ACC112 (cell line): Measurements from ENCODE around the gene FAM229A.

Source experiments
- H2AFZ ChIP-seq: fragments of 200-600 bp; sonication (generic); one replicate; pipeline ENCODE4 v1.6.0; 2017; ENCODE audit warnings: antibody characterized with exemption, low read length; ENCODE audit not compliant: unreplicated experiment
- H3K27ac ChIP-seq: fragments of 200-600 bp; sonication (generic); 2 replicates; pipeline ENCODE4 v1.5.1; 2014; ENCODE audit warnings: low read depth, mild to moderate bottlenecking, antibody characterized with exemption, low read length, moderate library complexity
- H3K27me3 ChIP-seq: fragments of 200-600 bp; sonication (generic); 2 replicates; pipeline ENCODE4 v1.6.1; 2014; ENCODE audit warnings: mild to moderate bottlenecking, antibody characterized with exemption, low read length, moderate library complexity, mixed read lengths; ENCODE audit not compliant: insufficient read depth
- H3K36me3 ChIP-seq: fragments of 200-600 bp; sonication (generic); 2 replicates; pipeline ENCODE4 v1.6.1; 2016; ENCODE audit warnings: mild to moderate bottlenecking, antibody characterized with exemption, low read length, moderate library complexity, mixed read lengths; ENCODE audit not compliant: insufficient read depth
- H3K4me1 ChIP-seq: fragments of 200-600 bp; sonication (generic); one replicate; pipeline ENCODE4 v1.6.1; 2016; ENCODE audit warnings: low read length, mixed read lengths; ENCODE audit not compliant: insufficient read depth, unreplicated experiment, control insufficient read depth
- H3K4me3 ChIP-seq: fragments of 200-600 bp; sonication (generic); 2 replicates; pipeline ENCODE4 v1.5.1; 2014; ENCODE audit warnings: mild to moderate bottlenecking, low read depth, low read length
- H3K79me2 ChIP-seq: fragments of 200-600 bp; sonication (generic); one replicate; pipeline ENCODE4 v1.6.0; 2016; ENCODE audit warnings: low read length; ENCODE audit not compliant: control insufficient read depth, unreplicated experiment, insufficient read depth

Gene FAM229A

DNA sequence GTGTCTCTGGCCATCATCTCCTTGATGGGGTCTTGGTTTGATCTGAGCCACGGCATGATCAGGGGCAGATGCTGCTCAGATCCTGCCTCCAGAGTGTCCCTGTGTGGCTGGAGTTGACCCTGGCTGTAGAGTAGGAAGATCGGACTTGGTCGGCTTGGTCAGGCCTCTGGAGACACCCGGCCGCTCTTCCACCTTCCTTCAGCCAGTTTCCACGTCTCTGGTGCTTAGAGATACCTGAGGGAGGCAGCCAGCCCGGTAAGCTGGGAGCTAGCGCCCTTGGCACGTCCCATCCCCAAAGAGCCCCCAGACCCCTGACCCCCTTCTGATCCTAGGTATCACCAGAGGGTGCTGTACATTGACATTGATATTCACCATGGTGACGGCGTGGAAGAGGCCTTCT is 35.1 kb downstream of the FAM229A start:
- no peaks in the 10 kb centered on the region for H3K4me1 ChIP-seq
- H3K36me3 ChIP-seq = peaks cover 11% of the 10 kb centered on the region; the same call in 1 of the 2 replicates

DNA sequence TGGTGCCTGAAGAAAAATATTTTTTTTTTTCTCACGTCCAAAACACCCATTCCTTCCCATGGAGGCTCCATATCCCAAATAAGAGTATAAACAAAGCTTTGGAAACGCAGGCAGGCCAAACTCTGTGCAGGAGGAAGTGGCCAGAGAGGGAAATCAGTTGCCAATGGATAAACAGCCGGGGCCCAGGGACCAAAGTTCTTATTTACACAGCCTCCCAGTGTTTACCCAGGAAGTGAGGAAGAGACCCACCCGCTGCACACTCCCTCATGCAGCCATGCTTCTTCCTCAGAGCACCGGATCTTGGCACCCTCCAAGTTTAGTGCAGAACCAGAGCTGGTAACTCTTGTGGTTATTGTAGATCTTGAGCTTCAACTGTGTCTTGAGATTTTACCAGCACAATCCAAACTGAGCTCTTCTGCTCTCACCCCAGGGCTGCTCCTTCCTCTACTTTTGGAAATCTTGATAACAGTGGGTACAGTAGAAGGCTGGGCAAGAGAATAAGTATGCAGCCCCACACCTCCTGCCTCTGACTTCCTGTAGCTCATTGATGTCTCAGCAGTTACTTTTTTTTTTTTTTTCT is 40.5 kb downstream of the FAM229A start:
- H3K79me2 ChIP-seq = no peaks in the 10 kb centered on the region
- H3K4me3 ChIP-seq = no peak overlapping the region
- H3K27me3 ChIP-seq = no peaks in the 10 kb centered on the region
- no peak overlapping the region for H2AFZ ChIP-seq
- H3K4me1 ChIP-seq = peaks cover 9% of the 10 kb centered on the region
- peaks cover 6% of the 10 kb centered on the region; the same call in 1 of the 2 replicates for H3K36me3 ChIP-seq
- H3K27ac ChIP-seq = no peak overlapping the region

More for the DNA sequence above, 35.1 kb downstream of the FAM229A start:
- no peaks in the 10 kb centered on the region for H3K27me3 ChIP-seq
- H3K79me2 ChIP-seq = no peaks in the 10 kb centered on the region
- H3K4me3 ChIP-seq = no peak overlapping the region
- no peak overlapping the region for H3K27ac ChIP-seq
- no peak overlapping the region for H2AFZ ChIP-seq

DNA sequence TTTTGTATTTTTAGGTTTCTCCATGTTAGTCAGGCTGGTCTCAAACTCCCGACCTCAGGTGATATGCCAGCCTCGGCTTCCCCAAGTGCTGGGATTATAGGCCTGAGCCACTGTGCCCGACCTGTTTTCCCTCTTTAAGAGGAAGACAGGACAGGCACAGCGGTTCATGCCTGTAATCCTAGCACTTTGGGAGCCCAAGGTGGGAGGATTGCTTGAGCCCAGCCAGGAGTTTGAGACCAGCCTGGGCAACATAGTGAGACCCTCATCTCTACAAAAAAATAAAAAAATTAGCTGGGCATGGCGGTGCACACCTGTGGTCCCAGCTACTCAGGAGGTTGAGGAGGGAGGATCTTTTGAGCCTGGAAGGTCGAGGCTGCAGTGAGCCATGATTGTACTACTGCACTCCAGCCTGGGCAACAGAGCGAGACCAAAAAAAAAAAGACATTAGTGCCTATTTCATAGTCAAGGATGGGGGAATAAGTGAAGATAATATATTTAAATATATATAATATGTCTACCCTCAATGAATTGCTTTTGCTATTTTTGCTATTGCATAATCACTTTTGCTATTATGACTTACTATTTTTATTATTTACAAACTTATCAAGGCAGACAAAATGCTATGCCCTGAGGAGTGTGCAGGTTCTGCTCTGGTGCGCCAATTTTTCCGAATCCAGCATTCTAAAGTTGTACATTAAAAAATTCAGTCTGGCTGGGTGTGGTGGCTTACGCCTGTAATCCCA is 44.0 kb downstream of the FAM229A start:
- Histone ChIP-seq H3K79me2 (peaks cover 6% of the 10 kb centered on the region), H3K27me3 (no peaks in the 10 kb centered on the region), H3K4me1 (peaks cover 9% of the 10 kb centered on the region), H3K4me3 (no peak overlapping the region), H3K27ac (no peak overlapping the region), H3K36me3 (peaks cover 3% of the 10 kb centered on the region; the same call in 1 of the 2 replicates), H2AFZ (no peak overlapping the region)

DNA sequence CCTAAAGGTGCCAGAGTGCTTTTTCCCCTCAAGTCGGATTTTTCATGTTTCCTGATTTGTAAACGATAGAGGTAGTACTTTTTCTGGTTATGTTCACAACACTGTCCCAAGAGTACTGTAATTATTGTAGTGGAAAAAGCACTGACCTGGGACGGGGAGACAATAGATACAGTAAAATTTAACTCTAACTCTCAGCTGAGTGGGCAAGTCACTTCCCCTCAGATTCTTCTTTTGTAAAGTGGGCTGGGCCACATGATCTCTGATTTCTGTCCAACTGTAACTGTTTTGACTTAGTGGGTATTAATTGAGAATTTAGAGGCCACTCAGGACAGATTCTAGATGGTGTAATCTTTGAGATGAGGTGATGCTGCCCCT is 45.4 kb downstream of the FAM229A start:
- H3K4me3 ChIP-seq = no peak overlapping the region
- no peaks in the 10 kb centered on the region for H3K27me3 ChIP-seq
- peaks cover 3% of the 10 kb centered on the region; the same call in 1 of the 2 replicates for H3K36me3 ChIP-seq
- H3K79me2 ChIP-seq = peaks cover 9% of the 10 kb centered on the region
- no peak overlapping the region for H3K27ac ChIP-seq
- H2AFZ ChIP-seq = no peak overlapping the region
- H3K4me1 ChIP-seq = peaks cover 8% of the 10 kb centered on the region

DNA sequence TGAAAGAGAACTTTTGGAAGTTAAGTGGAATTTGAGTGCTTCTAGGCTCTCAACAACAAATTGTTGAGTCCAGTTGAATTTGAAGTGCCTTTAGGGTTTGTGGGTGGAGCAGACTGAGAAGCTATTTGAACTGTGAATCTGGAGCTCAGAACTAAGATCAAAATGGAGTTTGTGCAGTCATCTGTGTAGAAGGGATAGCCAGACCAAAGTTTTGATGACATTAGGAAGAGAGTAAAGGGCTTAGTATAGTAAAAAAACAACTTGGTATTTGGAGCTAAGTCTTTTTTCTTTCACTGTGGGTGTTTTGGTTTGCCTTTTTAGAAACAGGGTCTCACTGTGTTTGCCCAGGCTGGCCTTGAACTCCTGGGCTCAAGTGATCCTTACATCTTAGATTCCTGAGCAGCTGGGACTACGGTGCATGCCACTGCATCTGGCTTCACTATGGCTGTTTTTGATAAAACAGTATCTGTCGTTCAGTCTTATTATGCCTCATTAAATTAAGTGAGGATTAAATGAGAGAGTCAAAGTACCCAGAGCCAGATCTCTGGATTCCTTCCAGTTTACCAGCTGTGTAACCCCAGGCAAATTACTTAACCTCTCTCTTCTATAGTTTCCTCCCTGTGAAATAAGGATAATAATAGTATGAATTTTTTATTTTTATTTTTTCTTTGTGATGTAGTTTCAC is 50.4 kb downstream of the FAM229A start:
- H3K79me2 ChIP-seq = peaks cover 26% of the 10 kb centered on the region
- H3K4me3 ChIP-seq = no peak overlapping the region
- no peaks in the 10 kb centered on the region for H3K36me3 ChIP-seq
- H3K27me3 ChIP-seq = no peaks in the 10 kb centered on the region
- H2AFZ ChIP-seq = no peak overlapping the region
- H3K27ac ChIP-seq = no peak overlapping the region
- peaks cover 13% of the 10 kb centered on the region for H3K4me1 ChIP-seq
